ENCODE data around the gene SRGAP2. TPM values are rescaled to one million over a fixed set of nuclear protein-coding genes. Genes with fewer than 3 reads are reported as not detected.
A peak's percentile ranks its signal among the peaks of the same experiment; 100 is the strongest.
"Not testable (repeated sequence)": the region's sequence is repeated elsewhere in the genome, so short reads cannot be mapped to it uniquely, and the experiment has no call there.

SRGAP2 gene
- total RNA-seq, 1 experiment from 2014 or later, result 130 TPM

- H2AFZ ChIP-seq; POLR2A ChIA-PET (ENCODE audit: unreplicated experiment); H3K9me3 ChIP-seq (ENCODE audit: insufficient read depth, low read depth); BruUV-seq (replicated peaks); H3K79me2 ChIP-seq (ENCODE audit: low read depth); DNase-seq; H3K36me3 ChIP-seq (ENCODE audit: low read depth); H3K4me3 ChIP-seq; H3F3A ChIP-seq (ENCODE audit: insufficient read depth, low read depth); intact Hi-C loops (cut with micrococcal nuclease; ENCODE audit: unreplicated experiment); CTCF ChIA-PET; H3K4me1 ChIP-seq (replicated peaks; ENCODE audit: insufficient read depth); H4K20me1 ChIP-seq (ENCODE audit: insufficient read depth); H3K27me3 ChIP-seq (ENCODE audit: insufficient read depth, low read depth); H3K9me2 ChIP-seq (ENCODE audit: insufficient read depth); H3K27ac ChIP-seq; H3K4me2 ChIP-seq: not testable (repeated sequence)
Measured at GRCh38 chr1:206231989-206232388, 28.6 kb downstream of the SRGAP2 start.

- H3K4me1 ChIP-seq (replicated peaks; ENCODE audit: insufficient read depth); BruUV-seq (replicated peaks); H3K4me2 ChIP-seq; H3K79me2 ChIP-seq (ENCODE audit: low read depth); H3K9me3 ChIP-seq (ENCODE audit: insufficient read depth, low read depth); H3K27ac ChIP-seq; H4K20me1 ChIP-seq (ENCODE audit: insufficient read depth); H3K36me3 ChIP-seq (ENCODE audit: low read depth); H2AFZ ChIP-seq; POLR2A ChIA-PET (ENCODE audit: unreplicated experiment); H3K9me2 ChIP-seq (ENCODE audit: insufficient read depth); CTCF ChIA-PET; intact Hi-C loops (cut with micrococcal nuclease; ENCODE audit: unreplicated experiment); H3F3A ChIP-seq (ENCODE audit: insufficient read depth, low read depth); H3K4me3 ChIP-seq; H3K27me3 ChIP-seq (ENCODE audit: insufficient read depth, low read depth): not testable (repeated sequence)
- peak in 1 of 2 experiments; percentile 41 for DNase-seq
Measured at GRCh38 chr1:206232970-206233645, 29.8 kb downstream of the SRGAP2 start.

- CTCF ChIA-PET; POLR2A ChIA-PET (ENCODE audit: unreplicated experiment): not testable (repeated sequence)
Measured at GRCh38 chr1:206234189-206234916, 31.0 kb downstream of the SRGAP2 start.

GRCh38 chr1:206235190-206235589 lies 31.8 kb downstream of the SRGAP2 start:
- H3K4me1 ChIP-seq (replicated peaks; ENCODE audit: insufficient read depth); H3K4me2 ChIP-seq; intact Hi-C loops (cut with micrococcal nuclease; ENCODE audit: unreplicated experiment); H3K27me3 ChIP-seq (ENCODE audit: insufficient read depth, low read depth); POLR2A ChIA-PET (ENCODE audit: unreplicated experiment); H3K79me2 ChIP-seq (ENCODE audit: low read depth); BruUV-seq (replicated peaks); H3F3A ChIP-seq (ENCODE audit: insufficient read depth, low read depth); H3K4me3 ChIP-seq; H3K27ac ChIP-seq; CTCF ChIA-PET; DNase-seq; H3K36me3 ChIP-seq (ENCODE audit: low read depth); H4K20me1 ChIP-seq (ENCODE audit: insufficient read depth); H3K9me2 ChIP-seq (ENCODE audit: insufficient read depth); H2AFZ ChIP-seq; H3K9me3 ChIP-seq (ENCODE audit: insufficient read depth, low read depth): not testable (repeated sequence)

More at GRCh38 chr1:206234189-206234916, 31.0 kb downstream of the SRGAP2 start:
- BruUV-seq (replicated peaks); H3K9me2 ChIP-seq (ENCODE audit: insufficient read depth); H3K9me3 ChIP-seq (ENCODE audit: insufficient read depth, low read depth); H3K79me2 ChIP-seq (ENCODE audit: low read depth); H2AFZ ChIP-seq; H3F3A ChIP-seq (ENCODE audit: insufficient read depth, low read depth); DNase-seq; H3K4me1 ChIP-seq (replicated peaks; ENCODE audit: insufficient read depth); H3K27me3 ChIP-seq (ENCODE audit: insufficient read depth, low read depth); H3K4me2 ChIP-seq; H3K36me3 ChIP-seq (ENCODE audit: low read depth); intact Hi-C loops (cut with micrococcal nuclease; ENCODE audit: unreplicated experiment); H4K20me1 ChIP-seq (ENCODE audit: insufficient read depth); H3K27ac ChIP-seq; H3K4me3 ChIP-seq: not testable (repeated sequence)

GRCh38 chr1:206240288-206240687 lies 36.9 kb downstream of the SRGAP2 start:
- H2AFZ ChIP-seq; H4K20me1 ChIP-seq (ENCODE audit: insufficient read depth); H3K9me3 ChIP-seq (ENCODE audit: insufficient read depth, low read depth); H3K4me2 ChIP-seq; H3F3A ChIP-seq (ENCODE audit: insufficient read depth, low read depth); H3K36me3 ChIP-seq (ENCODE audit: low read depth); DNase-seq; H3K4me3 ChIP-seq; BruUV-seq (replicated peaks); H3K27ac ChIP-seq; H3K9me2 ChIP-seq (ENCODE audit: insufficient read depth); intact Hi-C loops (cut with micrococcal nuclease; ENCODE audit: unreplicated experiment); H3K27me3 ChIP-seq (ENCODE audit: insufficient read depth, low read depth); H3K79me2 ChIP-seq (ENCODE audit: low read depth); H3K4me1 ChIP-seq (replicated peaks; ENCODE audit: insufficient read depth); CTCF ChIA-PET: not testable (repeated sequence)
- POLR2A ChIA-PET (ENCODE audit: unreplicated experiment), result interaction anchor here (0.7 kb wide), 1 partner anchor 37 kb away, joined by 3 read pairs; the partner anchor contains the start of gene SRGAP2

- H4K20me1 ChIP-seq (ENCODE audit: insufficient read depth); H3K27ac ChIP-seq; H3K36me3 ChIP-seq (ENCODE audit: low read depth); CTCF ChIA-PET; H3K4me1 ChIP-seq (replicated peaks; ENCODE audit: insufficient read depth); H3K9me3 ChIP-seq (ENCODE audit: insufficient read depth, low read depth); H3K27me3 ChIP-seq (ENCODE audit: insufficient read depth, low read depth); BruUV-seq (replicated peaks); H3K9me2 ChIP-seq (ENCODE audit: insufficient read depth); H2AFZ ChIP-seq; H3K79me2 ChIP-seq (ENCODE audit: low read depth); H3F3A ChIP-seq (ENCODE audit: insufficient read depth, low read depth); DNase-seq; intact Hi-C loops (cut with micrococcal nuclease; ENCODE audit: unreplicated experiment); POLR2A ChIA-PET (ENCODE audit: unreplicated experiment); H3K4me3 ChIP-seq; H3K4me2 ChIP-seq: not testable (repeated sequence)
Measured at GRCh38 chr1:206243335-206243734, 40.0 kb downstream of the SRGAP2 start.

- CTCF ChIA-PET, result not testable (repeated sequence)
Measured at GRCh38 chr1:206245479-206245878, 42.1 kb downstream of the SRGAP2 start.

More at GRCh38 chr1:206245479-206245878, 42.1 kb downstream of the SRGAP2 start:
- H2AFZ ChIP-seq; H3K4me1 ChIP-seq (replicated peaks; ENCODE audit: insufficient read depth); DNase-seq; H3F3A ChIP-seq (ENCODE audit: insufficient read depth, low read depth); BruUV-seq (replicated peaks); H3K79me2 ChIP-seq (ENCODE audit: low read depth); POLR2A ChIA-PET (ENCODE audit: unreplicated experiment); H3K4me3 ChIP-seq; H3K27me3 ChIP-seq (ENCODE audit: insufficient read depth, low read depth); H3K36me3 ChIP-seq (ENCODE audit: low read depth); H3K9me2 ChIP-seq (ENCODE audit: insufficient read depth); intact Hi-C loops (cut with micrococcal nuclease; ENCODE audit: unreplicated experiment); H3K9me3 ChIP-seq (ENCODE audit: insufficient read depth, low read depth); H4K20me1 ChIP-seq (ENCODE audit: insufficient read depth): not testable (repeated sequence)
- Histone ChIP-seq H3K4me2 (peak overlapping the region; percentile 39), H3K27ac (peak overlapping the region; percentile 87)

All from PC-9 (cell line).